Panc1 (cell line): Measurements from ENCODE around the gene FNIP1. TPM values are rescaled to one million over a fixed set of nuclear protein-coding genes. Genes with fewer than 3 reads are reported as not detected.

Experiments used
- ATAC-seq: fragments of 200-7000 bp; cut with Tn5 transposase; 2 replicates; pipeline ENCODE4 v1.9.1; 2020; ENCODE audit warnings: mild to moderate bottlenecking, moderate library complexity
- BruUV-seq: library from RNA; stranded (reverse); fragments of 400-500 nt; replicated peaks from 2 replicates; lab custom pipeline; 2021; lab: Mats Ljungman, UMichigan
- CTCF ChIA-PET: fragments of 300-600 bp; sonication (Branson Sonifier 250); formaldehyde crosslinking; loops from one replicate; lab custom pipeline; 2022; ENCODE audit warnings: antibody characterized with exemption; lab: Charles Lee
- POLR2A ChIA-PET: fragments of 300-600 bp; sonication (Branson Sonifier 250); formaldehyde crosslinking; loops from one replicate; lab custom pipeline; 2022; ENCODE audit warnings: antibody characterized with exemption; lab: Charles Lee
- DNase-seq: peaks from one replicate; pipeline ENCODE4 v3.0.0-alpha.2; 2010; ENCODE audit warnings: low read depth, low spot score
- H3K27ac ChIP-seq: 2 replicates; pipeline ENCODE4 v1.5.1; 2011; ENCODE audit warnings: mild to moderate bottlenecking, low read length, inconsistent platforms
- H3K27me3 ChIP-seq: fragments of 200-500 bp; sonication (Bioruptor generic); 2 replicates; pipeline ENCODE4 v1.6.0; 2014; ENCODE audit warnings: low read length, inconsistent platforms; ENCODE audit not compliant: control insufficient read depth, insufficient read depth
- H3K36me3 ChIP-seq: fragments of 200-500 bp; sonication (Bioruptor generic); 2 replicates; pipeline ENCODE4 v1.5.1; 2014; ENCODE audit warnings: inconsistent platforms, mild to moderate bottlenecking, low read length, moderate library complexity; ENCODE audit not compliant: control insufficient read depth, insufficient read depth
- H3K4me1 ChIP-seq: 2 replicates; pipeline ENCODE4 v1.5.1; 2011; ENCODE audit warnings: inconsistent platforms, mild to moderate bottlenecking, low read length, moderate library complexity; ENCODE audit not compliant: control insufficient read depth, insufficient read depth
- H3K4me3 ChIP-seq, 2 experiments: 2 replicates each; pipeline ENCODE4 v1.5.1; 2011 to 2012; ENCODE audit warnings: low read depth in 2 of 2, low read length in 2 of 2, mild to moderate bottlenecking in 2 of 2, inconsistent platforms in 1 of 2, moderate library complexity in 1 of 2
- H3K9me3 ChIP-seq: fragments of 200-500 bp; sonication (Bioruptor generic); 2 replicates; pipeline ENCODE4 v1.5.1; 2014; ENCODE audit warnings: low read depth, mild to moderate bottlenecking, inconsistent platforms, low read length, moderate library complexity; ENCODE audit not compliant: control insufficient read depth, insufficient read depth
- CTCF ChIP-seq: fragments of 450-650 bp; IDR thresholded peaks from 2 replicates; pipeline ENCODE4 v1.5.1; 2017; ENCODE audit warnings: mild to moderate bottlenecking
- POLR2AphosphoS5 ChIP-seq: IDR thresholded peaks from 2 replicates; pipeline ENCODE4 v1.6.1; 2012; ENCODE audit warnings: mild to moderate bottlenecking, low read depth, low read length, moderate library complexity
- REST ChIP-seq, 2 experiments: IDR thresholded peaks; 2 replicates each; pipeline ENCODE4 v1.6.1; 2011 to 2012; ENCODE audit warnings: low read depth in 2 of 2, control low read depth in 1 of 2, low read length in 1 of 2, mild to moderate bottlenecking in 1 of 2, moderate library complexity in 1 of 2; ENCODE audit not compliant: insufficient read depth in 1 of 2
- SIN3A ChIP-seq: IDR thresholded peaks from 2 replicates; pipeline ENCODE4 v1.6.1; 2012; ENCODE audit warnings: low read depth, mild to moderate bottlenecking, low read length, moderate library complexity, borderline replicate concordance; ENCODE audit not compliant: insufficient read depth
- TCF7L2 ChIP-seq: IDR thresholded peaks from 2 replicates; pipeline ENCODE4 v1.6.1; 2011; ENCODE audit warnings: mild to moderate bottlenecking, low read depth, low read length, inconsistent platforms
- in situ Hi-C: cut with HindIII; loops from 2 replicates; pipeline ENCODE4 v1.10.0; 2016; ENCODE audit warnings: low sequenced_read_pairs, low pct_unique_long_range_greater_than_20kb
- intact Hi-C: fragments of 100-400 bp; cut with micrococcal nuclease; formaldehyde crosslinking; loops from one replicate; pipeline ENCODE4 v1.10.0; 2022; ENCODE audit not compliant: unreplicated experiment
- total RNA-seq: library from RNA; stranded (reverse); gene quantifications from one replicate; pipeline ENCODE4 v1.2.1, GENCODE V29; 2021; ENCODE audit not compliant: unreplicated experiment

The FNIP1 gene
- total RNA-seq, 1 experiment from 2014 or later: 48.3 TPM

- Histone ChIP-seq H3K27ac (no peak overlapping the region), H3K9me3 (no peaks in the 10 kb centered on the region), H3K4me1 (no peaks in the 10 kb centered on the region), H3K4me3 (no peak overlapping the region), H3K36me3 (peaks cover 8% of the 10 kb centered on the region), H3K27me3 (no peaks in the 10 kb centered on the region)
- ATAC-seq (no peak), DNase-seq (no peak)
- no TSS peak for BruUV-seq
- CTCF ChIA-PET: no interaction called here
- TF ChIP-seq TCF7L2 (no peak), POLR2AphosphoS5 (no peak), REST (IDR thresholded peaks at IDR 0.05; ENCODE audit: insufficient read depth in 1 of 2, low read depth in 2 of 2, low read length in 1 of 2) (no peak), CTCF (no peak), SIN3A (no peak)
- in situ Hi-C loops (no loop called here), intact Hi-C loops (no loop called here)
- POLR2A ChIA-PET: no interaction called here
These were observed 80.2 kb downstream of the FNIP1 start for GRCh38 chr5:131716650-131717049.

GRCh38 chr5:131710391-131710790 is 86.4 kb downstream of the FNIP1 start:
- BruUV-seq: no TSS peak
- ATAC-seq: no peak

More at GRCh38 chr5:131710391-131710790, 86.4 kb downstream of the FNIP1 start:
- POLR2A ChIA-PET: no interaction called here
- in situ Hi-C loops: no loop called here
- no peak overlapping the region for H3K27ac ChIP-seq
- no peak for TF ChIP-seq REST (IDR thresholded peaks at IDR 0.05; ENCODE audit: insufficient read depth in 1 of 2, low read depth in 2 of 2, low read length in 1 of 2)
- no peak for TF ChIP-seq POLR2AphosphoS5
- peaks cover 18% of the 10 kb centered on the region; the same call in 1 of the 2 replicates for H3K36me3 ChIP-seq
- intact Hi-C loops: no loop called here
- CTCF ChIA-PET: no interaction called here
- no peaks in the 10 kb centered on the region for H3K27me3 ChIP-seq
- H3K9me3 ChIP-seq: no peaks in the 10 kb centered on the region
- no peak overlapping the region for H3K4me3 ChIP-seq
- no peak for DNase-seq
- H3K4me1 ChIP-seq: no peaks in the 10 kb centered on the region
